ENCODE results near the gene CEACAM19. TPM values are rescaled to one million over a fixed set of nuclear protein-coding genes. Genes with fewer than 3 reads are reported as not detected.
A peak's percentile ranks its signal among the peaks of the same experiment; 100 is the strongest.
"Not testable (repeated sequence)": the region's sequence is repeated elsewhere in the genome, so short reads cannot be mapped to it uniquely, and the experiment has no call there.

Gene CEACAM19
- total RNA-seq, 3 donors from 2014 or later: 5.8 to 8.0 (median 6.9) TPM

DNA sequence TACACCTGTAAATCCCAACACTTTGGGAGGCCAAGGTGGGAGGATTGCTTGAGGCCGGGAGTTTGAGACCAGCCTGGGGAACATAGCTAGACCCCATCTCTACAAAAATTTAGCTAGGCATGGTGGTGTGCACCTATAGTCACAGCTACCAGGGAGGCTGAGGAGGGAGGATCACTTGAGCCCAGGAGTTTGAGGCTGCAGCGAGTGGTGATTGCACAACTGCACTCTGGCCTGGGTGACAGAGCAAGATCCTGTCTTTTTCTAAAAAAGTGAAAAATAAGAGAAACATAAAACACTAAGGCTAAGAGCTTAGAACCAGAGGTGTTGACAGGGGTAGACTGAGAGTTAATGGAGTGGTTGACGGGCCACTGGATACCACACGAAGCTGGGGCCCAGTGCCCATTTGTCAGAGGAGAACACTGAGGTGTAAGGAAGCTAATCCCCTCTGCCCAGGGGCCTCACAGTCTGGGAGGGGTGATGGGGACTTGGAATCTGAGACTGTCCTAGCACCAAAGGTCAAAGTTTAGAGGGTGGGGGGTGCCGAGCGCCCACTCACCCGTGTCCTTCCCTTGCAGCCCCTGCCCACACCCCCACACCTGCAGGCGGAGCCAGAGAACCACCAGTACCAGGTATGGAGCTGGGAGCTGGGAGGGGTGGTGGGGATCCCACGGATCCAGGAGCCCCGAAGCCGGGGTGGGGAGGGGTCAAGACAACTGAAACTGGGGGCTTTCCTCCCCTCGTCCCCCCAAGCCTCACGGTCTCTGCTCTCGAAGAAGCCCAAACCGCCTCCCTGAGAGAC is 10.9 kb downstream of the CEACAM19 start:
- H3K4me3 ChIP-seq: no peak overlapping the region
- H3K9me3 ChIP-seq: no peaks in the 10 kb centered on the region
- H3K36me3 ChIP-seq (ENCODE audit: low read depth): no peaks in the 10 kb centered on the region
- TF ChIP-seq, protein P1, sequence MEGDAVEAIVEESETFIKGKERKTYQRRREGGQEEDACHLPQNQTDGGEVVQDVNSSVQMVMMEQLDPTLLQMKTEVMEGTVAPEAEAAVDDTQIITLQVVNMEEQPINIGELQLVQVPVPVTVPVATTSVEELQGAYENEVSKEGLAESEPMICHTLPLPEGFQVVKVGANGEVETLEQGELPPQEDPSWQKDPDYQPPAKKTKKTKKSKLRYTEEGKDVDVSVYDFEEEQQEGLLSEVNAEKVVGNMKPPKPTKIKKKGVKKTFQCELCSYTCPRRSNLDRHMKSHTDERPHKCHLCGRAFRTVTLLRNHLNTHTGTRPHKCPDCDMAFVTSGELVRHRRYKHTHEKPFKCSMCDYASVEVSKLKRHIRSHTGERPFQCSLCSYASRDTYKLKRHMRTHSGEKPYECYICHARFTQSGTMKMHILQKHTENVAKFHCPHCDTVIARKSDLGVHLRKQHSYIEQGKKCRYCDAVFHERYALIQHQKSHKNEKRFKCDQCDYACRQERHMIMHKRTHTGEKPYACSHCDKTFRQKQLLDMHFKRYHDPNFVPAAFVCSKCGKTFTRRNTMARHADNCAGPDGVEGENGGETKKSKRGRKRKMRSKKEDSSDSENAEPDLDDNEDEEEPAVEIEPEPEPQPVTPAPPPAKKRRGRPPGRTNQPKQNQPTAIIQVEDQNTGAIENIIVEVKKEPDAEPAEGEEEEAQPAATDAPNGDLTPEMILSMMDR (IDR thresholded peaks at IDR 0.05): no peak
- intact Hi-C loops (cut with DNase I, micrococcal nuclease): no loop called here
- DNase-seq (peak in 1 of 3 donors; percentile 16), ATAC-seq (no peak)
- H3K4me1 ChIP-seq (ENCODE audit: low read depth): peaks cover 17% of the 10 kb centered on the region

DNA sequence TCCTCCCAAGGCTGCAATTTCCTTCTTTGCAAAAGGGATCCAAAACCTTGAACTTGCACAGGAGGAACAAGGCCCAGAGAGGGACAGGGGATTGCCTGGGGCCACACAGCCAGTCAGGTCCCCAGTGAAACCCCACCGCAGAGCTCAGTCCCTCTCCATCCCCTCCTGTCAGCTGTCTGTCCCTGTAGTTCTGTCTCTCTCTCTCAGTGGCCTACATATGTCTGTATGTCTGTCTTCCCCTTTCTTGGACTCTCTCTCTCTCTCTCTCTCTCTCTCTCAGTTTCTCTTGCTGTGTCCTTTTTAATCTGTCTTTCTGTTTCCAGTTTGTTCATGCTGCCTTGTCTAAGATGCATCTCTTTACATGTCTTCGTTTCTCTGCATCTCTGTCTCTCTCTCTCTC is 11.5 kb downstream of the CEACAM19 start:
- DNase-seq (no peak), ATAC-seq (no peak)
- TF ChIP-seq, protein P1 (IDR thresholded peaks at IDR 0.05): no peak
- Histone ChIP-seq H3K4me1 (ENCODE audit: low read depth) (peaks cover 17% of the 10 kb centered on the region), H3K9me3 (no peaks in the 10 kb centered on the region), H3K4me3 (no peak overlapping the region), H3K36me3 (ENCODE audit: low read depth) (no peaks in the 10 kb centered on the region)
- intact Hi-C loops (cut with DNase I, micrococcal nuclease): no loop called here

DNA sequence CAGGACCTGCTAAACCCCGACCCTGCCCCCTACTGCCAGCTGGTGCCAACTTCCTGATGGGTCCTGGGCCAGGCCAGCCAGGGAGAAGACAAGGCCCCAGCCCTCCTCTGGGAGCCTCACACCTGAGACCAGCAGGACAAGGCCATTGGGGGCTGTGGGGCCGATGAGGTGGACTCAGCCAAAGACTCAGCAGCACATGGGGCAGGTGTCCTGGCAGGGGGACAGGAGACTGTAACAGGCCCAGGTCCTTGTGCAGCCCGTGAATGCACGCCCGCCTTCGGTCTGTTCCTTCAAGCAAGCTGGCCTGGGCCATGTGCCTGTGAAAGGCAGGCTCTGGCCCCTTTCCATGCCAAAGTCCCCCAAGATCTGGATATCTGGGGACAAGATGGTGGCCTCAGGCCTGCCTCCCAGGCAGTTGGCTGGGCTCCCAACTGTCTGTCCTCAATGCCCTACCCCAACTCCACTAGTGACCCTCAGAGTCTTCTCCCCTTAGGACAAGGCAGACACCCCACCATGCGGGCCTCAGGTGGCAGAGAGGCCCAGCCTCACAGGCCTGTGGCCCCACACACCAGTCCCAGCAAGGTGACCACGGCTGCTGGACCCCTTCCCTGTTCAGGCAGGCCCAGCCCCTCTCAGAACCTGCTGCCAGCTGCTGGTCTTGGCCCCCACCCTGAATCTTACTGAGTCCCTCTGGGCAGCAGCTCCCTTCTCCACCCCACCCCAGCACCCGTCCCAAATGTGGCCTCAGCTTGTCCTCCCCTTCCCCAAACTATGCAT is 12.3 kb downstream of the CEACAM19 start:
- intact Hi-C loops (cut with DNase I, micrococcal nuclease): no loop called here
- no peaks in the 10 kb centered on the region for H3K36me3 ChIP-seq (ENCODE audit: low read depth)
- DNase-seq (peak in 1 of 3 donors; percentile 31), ATAC-seq (peak; percentile 9)
- no peak overlapping the region for H3K4me3 ChIP-seq
- TF ChIP-seq, protein P1 (IDR thresholded peaks at IDR 0.05): no peak
- peaks cover 17% of the 10 kb centered on the region for H3K4me1 ChIP-seq (ENCODE audit: low read depth)
- H3K9me3 ChIP-seq: no peaks in the 10 kb centered on the region

- intact Hi-C loops (cut with DNase I, micrococcal nuclease); H3K9me3 ChIP-seq; H3K36me3 ChIP-seq (ENCODE audit: low read depth); ATAC-seq; H3K4me3 ChIP-seq; DNase-seq: not testable (repeated sequence)
- H3K4me1 ChIP-seq (ENCODE audit: low read depth): peaks cover 19% of the 10 kb centered on the region
Observed at GRCh38 chr19:44684396-44684795, 13.1 kb downstream of the CEACAM19 start.

DNA sequence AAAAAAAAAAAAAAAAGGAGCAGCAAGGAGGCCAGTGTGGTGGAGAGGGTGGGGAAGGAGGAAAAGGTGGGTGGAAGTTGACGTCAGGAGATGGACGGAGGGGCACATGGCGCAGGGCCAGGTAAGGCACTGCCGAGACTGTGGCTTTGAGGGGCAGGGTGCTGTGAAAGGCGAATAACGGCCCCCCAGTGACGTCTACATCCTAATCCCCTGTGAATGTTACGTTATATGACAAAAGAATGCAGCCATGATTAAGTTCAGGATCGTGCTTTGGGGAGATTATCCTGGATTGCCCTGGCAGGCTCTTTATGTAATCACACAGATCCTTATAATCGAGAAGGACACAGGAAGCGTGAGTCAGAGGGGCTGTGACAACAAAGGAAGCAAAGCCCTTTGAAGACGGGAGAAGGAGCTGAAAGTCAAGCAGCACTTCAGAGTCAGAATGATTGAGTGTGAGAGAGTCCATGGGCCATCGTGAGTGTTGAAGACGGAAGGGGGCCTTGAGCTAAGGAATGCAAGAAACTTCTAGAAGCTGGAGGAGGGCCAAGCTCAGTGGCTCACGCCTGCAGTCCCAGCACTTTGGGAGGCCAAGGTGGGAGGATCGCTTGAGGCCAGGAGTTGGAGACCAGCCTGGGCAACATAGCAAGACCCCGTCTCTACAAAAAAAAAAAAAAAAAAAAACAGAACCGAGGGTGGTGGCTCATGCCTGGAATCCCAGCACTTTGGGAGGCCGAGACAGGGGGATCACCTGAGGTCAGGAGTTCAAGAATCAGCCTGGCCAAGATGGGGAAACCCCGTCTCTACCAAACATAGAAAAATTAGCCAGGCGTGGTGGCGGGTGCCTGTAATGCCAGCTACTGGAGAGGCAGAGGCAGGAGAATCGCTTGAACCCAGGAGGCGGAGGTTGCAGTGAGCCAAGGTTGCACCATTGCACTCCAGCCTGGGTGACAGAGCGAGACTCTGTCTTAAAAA is 13.9 kb downstream of the CEACAM19 start:
- Histone ChIP-seq H3K4me3 (no peak overlapping the region), H3K9me3 (no peaks in the 10 kb centered on the region), H3K36me3 (ENCODE audit: low read depth) (no peaks in the 10 kb centered on the region), H3K4me1 (ENCODE audit: low read depth) (peaks cover 25% of the 10 kb centered on the region)
- intact Hi-C loops (cut with DNase I, micrococcal nuclease): no loop called here
- DNase-seq: peak in 1 of 3 donors; percentile 36
- TF ChIP-seq, protein P1 (IDR thresholded peaks at IDR 0.05): no peak
- peak; percentile 22 for ATAC-seq
